GM12878 (cell line): ENCODE data around the gene DAB2IP. TPM values are rescaled to one million over a fixed set of nuclear protein-coding genes. Genes with fewer than 3 reads are reported as not detected.

ENCODE experiments used
- ATAC-seq: fragments of 200-7000 bp; cut with Tn5 transposase; 3 replicates; pipeline ENCODE4 v1.9.1; 2020; ENCODE audit warnings: mild to moderate bottlenecking, moderate library complexity
- BruUV-seq: library from RNA; stranded (reverse); fragments of 400-500 nt; replicated peaks from 2 replicates; lab custom pipeline; 2021; lab: Mats Ljungman, UMichigan
- CTCF ChIA-PET: fragments of 300-600 bp; sonication (Branson Sonifier 250); formaldehyde crosslinking; extraction: SDS; loops from one replicate; lab custom pipeline; 2021; ENCODE audit warnings: inconsistent platforms; lab: Yijun Ruan, JAX
- POLR2A ChIA-PET: fragments of 350-600 bp; formaldehyde crosslinking; extraction: SDS; loops from one replicate; lab custom pipeline; 2021; ENCODE audit warnings: inconsistent platforms; lab: Charles Lee
- RAD21 ChIA-PET: fragments of 300-600 bp; sonication (Branson Sonifier 250); formaldehyde crosslinking; loops from one replicate; lab custom pipeline; 2023; ENCODE audit warnings: antibody characterized with exemption; ENCODE audit not compliant: unreplicated experiment; lab: Charles Lee
- SMC1A ChIA-PET: fragments of 300-600 bp; sonication (Branson Sonifier 250); formaldehyde crosslinking; loops from one replicate; lab custom pipeline; 2023; ENCODE audit not compliant: unreplicated experiment, uncharacterized antibody; lab: Charles Lee
- DNase-seq: peaks from one replicate; pipeline ENCODE4 v3.0.0-alpha.2; 2011; ENCODE audit warnings: low read depth, low spot score
- FAIRE-seq: peaks from 3 replicates; lab custom pipeline; 2011; peaks lifted over from hg19 to GRCh38; lab: Jason Lieb, UNC
- H2AFZ ChIP-seq: 2 replicates; pipeline ENCODE4 v1.6.0; 2011; ENCODE audit warnings: low read depth, low read length, control low read depth; ENCODE audit not compliant: control insufficient read depth
- H3K27ac ChIP-seq: 2 replicates; pipeline ENCODE4 v1.5.1; 2011; ENCODE audit warnings: control low read depth; ENCODE audit not compliant: control insufficient read depth, insufficient read depth
- H3K27me3 ChIP-seq, 2 experiments: replicated peaks in 1 of 2; 2 replicates each; pipeline versions ENCODE4 v1.6.0 to v1.6.1; 2011; ENCODE audit warnings: low read length in 1 of 2; ENCODE audit not compliant: control insufficient read depth in 2 of 2, insufficient read depth in 2 of 2
- H3K36me3 ChIP-seq, 2 experiments: 2 replicates each; pipeline ENCODE4 v1.5.1; 2011; ENCODE audit warnings: low read length in 1 of 2; ENCODE audit not compliant: control insufficient read depth in 2 of 2, insufficient read depth in 2 of 2
- H3K4me1 ChIP-seq: 2 replicates; pipeline ENCODE4 v1.6.1; 2011; ENCODE audit warnings: mild to moderate bottlenecking, low read length, moderate library complexity, mixed read lengths; ENCODE audit not compliant: control insufficient read depth, insufficient read depth
- H3K4me2 ChIP-seq: 2 replicates; pipeline ENCODE4 v1.6.0; 2011; ENCODE audit warnings: control low read depth; ENCODE audit not compliant: control insufficient read depth, insufficient read depth
- H3K4me3 ChIP-seq: fragments of 200-600 bp; sonication (generic); 2 replicates; pipeline ENCODE4 v1.5.1; 2016
- H3K79me2 ChIP-seq: 2 replicates; pipeline ENCODE4 v1.6.0; 2011; ENCODE audit warnings: low read length; ENCODE audit not compliant: control insufficient read depth, insufficient read depth
- H3K9ac ChIP-seq: 2 replicates; pipeline ENCODE4 v1.8.0; 2011; ENCODE audit warnings: low read length, control low read depth, mixed read lengths; ENCODE audit not compliant: control insufficient read depth, insufficient read depth
- H3K9me3 ChIP-seq: replicated peaks from 3 replicates; pipeline ENCODE4 v1.5.1; 2011; ENCODE audit warnings: mild to moderate bottlenecking, low read length; ENCODE audit not compliant: control insufficient read depth, insufficient read depth
- H4K20me1 ChIP-seq: 2 replicates; pipeline ENCODE4 v1.6.0; 2011; ENCODE audit not compliant: control insufficient read depth, insufficient read depth
- ATF3 ChIP-seq: IDR thresholded peaks from 2 replicates; pipeline ENCODE4 v1.6.1; 2011; ENCODE audit warnings: low read depth, mild to moderate bottlenecking, low read length, moderate library complexity, borderline replicate concordance; ENCODE audit errors: extremely low read depth
- CBX5 ChIP-seq: sonication (generic); IDR thresholded peaks from 2 replicates; pipeline ENCODE4 v1.6.1; 2016; ENCODE audit warnings: low read depth, moderate library complexity, mild to moderate bottlenecking, inconsistent platforms
- JUNB ChIP-seq: IDR thresholded peaks from 2 replicates; pipeline ENCODE4 v1.6.1; 2016; ENCODE audit warnings: antibody characterized with exemption, mild to moderate bottlenecking
- RBBP5 ChIP-seq: fragments of 200-600 bp; sonication (generic); conservative IDR thresholded peaks from 2 replicates; pipeline ENCODE4 v1.6.1; 2016
- RELA ChIP-seq: fragments of 450-650 bp; IDR thresholded peaks from 2 replicates; pipeline ENCODE4 v1.8.0; 2014; ENCODE audit warnings: borderline replicate concordance; ENCODE audit not compliant: partially characterized antibody
- REST ChIP-seq: IDR thresholded peaks from 2 replicates; pipeline ENCODE4 v1.6.1; 2012; ENCODE audit warnings: mild to moderate bottlenecking, low read depth, low read length
- SMC3 ChIP-seq: IDR thresholded peaks from 2 replicates; pipeline ENCODE4 v1.6.1; 2011; ENCODE audit warnings: low read length, improper control_type of control experiment, borderline replicate concordance
- STAT1 ChIP-seq: fragments of 450-650 bp; conservative IDR thresholded peaks from 2 replicates; pipeline ENCODE4 v1.6.1; 2014; ENCODE audit warnings: antibody characterized with exemption, mild to moderate bottlenecking
- SUZ12 ChIP-seq: fragments of 200-600 bp; sonication (generic); IDR thresholded peaks from one replicate; pipeline ENCODE4 v1.6.1; 2018; ENCODE audit warnings: antibody characterized with exemption, mild to moderate bottlenecking; ENCODE audit not compliant: unreplicated experiment
- WGBS: methylation state at CpG from one replicate; pipeline ENCODE4 v1.1.6; 2016; ENCODE audit warnings: low lambda C conversion rate; ENCODE audit not compliant: insufficient replicate concordance, insufficient coverage; ENCODE audit errors: missing lambda C conversion rate; 5-methylcytosine and 5-hydroxymethylcytosine counted together
- in situ Hi-C: fragments of 300-500 bp; cut with MboI; formaldehyde crosslinking; loops from 9 replicates; pipeline ENCODE4 v1.14.3; 2018; ENCODE audit warnings: mixed read lengths
- intact Hi-C: fragments of 100-400 bp; cut with micrococcal nuclease; formaldehyde crosslinking; loops from one replicate; pipeline ENCODE4 v1.14.2; 2022; ENCODE audit not compliant: unreplicated experiment
- polyA plus RNA-seq, 11 experiments: library from polyadenylated mRNA; depleted of rRNA in 4 of 11; unstranded in 6 of 11; stranded (reverse) in 5 of 11; fragments of >200 nt; fragmentation: Nextera tagmentation in 4 of 11; fragmentation: Illumina TruSeq in 1 of 11; extraction: Ambion mirVana in 4 of 11; extraction: Trizol in 1 of 11; gene quantifications; 1 replicate in 1 of 11; 2 replicates in 10 of 11; pipeline versions ENCODE4 v1.2.1 to v1.2.3, GENCODE V29; 2011 to 2016; ENCODE audit warnings: inconsistent platforms in 2 of 11, missing spikeins in 2 of 11, low read depth in 1 of 11
- total RNA-seq, 4 experiments: library from RNA; depleted of rRNA in 3 of 4; stranded (reverse); fragments of >200 nt in 3 of 4; fragmentation: Illumina TruSeq in 1 of 4; extraction: Trizol in 1 of 4; gene quantifications; 2 replicates each; pipeline versions ENCODE4 v1.2.1 to v1.2.3, GENCODE V29; 2013 to 2021

The DAB2IP gene
- total and polyA plus RNA-seq, 10 of the 15 experiments (the other 5 are each of a cell fraction or from before 2014, with no cell fraction given): 0.03 to 0.38 (median 0.14) TPM; not detected in 6

GRCh38 chr9:121815546-121816448, 164.4 kb downstream of the DAB2IP start:
- intact Hi-C loops: no loop called here

More at GRCh38 chr9:121815546-121816448, 164.4 kb downstream of the DAB2IP start:
- Histone ChIP-seq H3K36me3 (no peaks in the 10 kb centered on the region), H3K27me3 (peaks cover 0 to 1% of the 10 kb centered on the region in 2 experiments; a peak in 2 of 4 replicates), H2AFZ (no peak overlapping the region), H4K20me1 (no peaks in the 10 kb centered on the region), H3K79me2 (no peaks in the 10 kb centered on the region), H3K4me1 (no peaks in the 10 kb centered on the region), H3K4me3 (no peak overlapping the region), H3K27ac (no peak overlapping the region), H3K4me2 (no peak overlapping the region), H3K9ac (no peak overlapping the region), H3K9me3 (no peaks in the 10 kb centered on the region)
- ChIA-PET RAD21 (no interaction called here), SMC1A (no interaction called here), CTCF (no interaction called here), POLR2A (no interaction called here)
- in situ Hi-C loops: no loop called here
- no peak for DNase-seq
- WGBS: 65% methylated on average over 31 of the region's 31 CpGs
- BruUV-seq: no TSS peak
- TF ChIP-seq RELA (no peak), REST (no peak), ATF3 (no peak), STAT1 (no peak), CBX5 (no peak), RBBP5 (no peak), JUNB (no peak), SUZ12 (no peak), SMC3 (no peak)
- FAIRE-seq: no peak
- no peak for ATAC-seq
